ENCODE measurements around the gene SLC37A3.

The SLC37A3 gene

GRCh38 chr7:140400381-140400780, 2.1 kb upstream of the SLC37A3 start:
- DNase-seq (ENCODE audit: low spot score) = no peak

- no peak for DNase-seq (ENCODE audit: low spot score)
Measured at GRCh38 chr7:140398821-140399220, 491 bp upstream of the SLC37A3 start.

GRCh38 chr7:140393756-140394306, 4.5 kb downstream of the SLC37A3 start:
- no peak for DNase-seq (ENCODE audit: low spot score)

- no peak for DNase-seq (ENCODE audit: low spot score)
Measured at GRCh38 chr7:140391634-140392033, 6.7 kb downstream of the SLC37A3 start.

DNA sequence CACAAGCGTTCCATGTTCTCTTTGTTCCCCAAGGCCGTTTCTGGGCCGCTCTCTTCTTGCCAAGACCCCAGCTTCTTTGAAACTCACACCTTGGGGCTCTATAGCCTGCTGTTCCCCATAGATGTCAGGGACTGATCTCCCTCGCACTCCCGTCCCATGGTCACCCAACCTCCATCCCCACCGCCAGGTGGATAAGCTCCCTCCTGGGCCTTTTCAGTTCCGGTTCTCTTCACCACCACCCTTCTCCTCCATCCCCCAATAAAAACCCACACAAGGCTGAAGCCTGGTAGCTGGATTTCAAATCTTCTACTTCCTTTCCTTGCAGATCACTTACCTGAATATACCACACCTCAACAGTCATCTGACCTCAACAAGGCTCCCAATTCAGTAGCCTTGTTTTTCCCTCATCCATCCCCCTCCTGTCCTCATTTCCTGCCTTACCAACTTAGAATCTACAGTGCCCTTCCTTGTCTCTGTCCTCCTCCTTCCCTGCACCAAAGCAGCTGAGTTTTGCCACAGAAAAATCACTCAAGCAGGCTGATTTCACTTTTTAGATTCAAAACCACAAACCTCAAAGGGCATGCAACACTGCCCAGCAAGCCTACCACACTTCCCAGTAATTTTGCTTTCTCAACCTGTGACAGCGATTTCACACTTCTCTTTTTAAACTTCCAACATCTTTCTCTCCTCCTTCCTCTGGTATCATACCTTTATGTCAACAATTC, 7.7 kb downstream of the SLC37A3 start:
- DNase-seq (ENCODE audit: low spot score) = no peak

- DNase-seq (ENCODE audit: low spot score) = no peak
Measured at GRCh38 chr7:140390034-140390433, 8.3 kb downstream of the SLC37A3 start.

DNA sequence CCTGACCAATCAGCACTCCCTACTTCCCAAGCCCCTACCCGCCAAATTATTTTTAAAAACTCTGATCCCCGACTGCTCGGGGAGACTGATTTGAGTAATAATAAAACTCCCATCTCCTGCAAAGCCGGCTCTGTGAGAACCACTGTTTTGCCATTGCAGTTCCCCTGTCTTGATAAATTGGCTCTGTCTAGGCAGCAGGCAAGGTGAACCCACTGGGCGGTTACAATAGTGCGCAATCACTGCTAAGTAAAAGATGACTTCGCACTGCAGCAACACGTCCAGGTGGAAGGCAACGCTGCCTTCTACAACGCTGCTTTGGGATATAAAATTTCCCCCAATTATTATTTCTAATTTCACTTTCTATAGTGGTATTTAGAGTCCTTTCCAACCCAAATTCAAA, 8.9 kb downstream of the SLC37A3 start:
- DNase-seq (ENCODE audit: low spot score) = no peak

DNA sequence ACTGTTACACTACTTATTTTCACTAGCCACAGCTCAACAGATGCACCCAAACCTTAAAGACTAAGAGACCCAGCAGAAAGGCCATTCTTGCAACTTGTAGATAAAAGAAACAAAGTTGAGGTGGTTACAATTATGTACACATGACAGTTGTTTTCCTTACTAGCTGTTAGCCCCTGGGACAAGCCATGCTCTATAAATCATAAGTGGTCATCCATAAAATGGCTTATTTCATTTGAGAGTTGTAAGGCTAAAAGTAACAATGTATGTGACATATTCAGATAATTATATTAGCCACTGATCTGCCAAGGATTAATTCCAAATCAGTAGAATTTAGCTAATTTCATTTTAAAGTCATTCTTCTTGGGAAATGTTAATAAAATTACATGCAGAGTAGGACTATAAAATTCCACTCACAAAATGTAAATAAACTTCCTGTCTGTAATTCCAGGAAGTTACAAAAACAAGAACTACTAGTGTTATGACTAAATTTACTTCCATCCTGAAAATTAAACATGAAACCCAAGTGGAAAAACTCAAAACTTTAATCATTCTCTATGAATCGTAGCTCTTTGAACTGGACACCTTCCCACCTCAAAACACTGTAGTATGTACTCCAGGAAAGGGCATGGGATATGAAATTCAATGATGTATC, 13.3 kb downstream of the SLC37A3 start:
- DNase-seq (ENCODE audit: low spot score) = no peak

- DNase-seq (ENCODE audit: low spot score) = no peak
Measured at GRCh38 chr7:140383954-140384713, 14.2 kb downstream of the SLC37A3 start.

DNA sequence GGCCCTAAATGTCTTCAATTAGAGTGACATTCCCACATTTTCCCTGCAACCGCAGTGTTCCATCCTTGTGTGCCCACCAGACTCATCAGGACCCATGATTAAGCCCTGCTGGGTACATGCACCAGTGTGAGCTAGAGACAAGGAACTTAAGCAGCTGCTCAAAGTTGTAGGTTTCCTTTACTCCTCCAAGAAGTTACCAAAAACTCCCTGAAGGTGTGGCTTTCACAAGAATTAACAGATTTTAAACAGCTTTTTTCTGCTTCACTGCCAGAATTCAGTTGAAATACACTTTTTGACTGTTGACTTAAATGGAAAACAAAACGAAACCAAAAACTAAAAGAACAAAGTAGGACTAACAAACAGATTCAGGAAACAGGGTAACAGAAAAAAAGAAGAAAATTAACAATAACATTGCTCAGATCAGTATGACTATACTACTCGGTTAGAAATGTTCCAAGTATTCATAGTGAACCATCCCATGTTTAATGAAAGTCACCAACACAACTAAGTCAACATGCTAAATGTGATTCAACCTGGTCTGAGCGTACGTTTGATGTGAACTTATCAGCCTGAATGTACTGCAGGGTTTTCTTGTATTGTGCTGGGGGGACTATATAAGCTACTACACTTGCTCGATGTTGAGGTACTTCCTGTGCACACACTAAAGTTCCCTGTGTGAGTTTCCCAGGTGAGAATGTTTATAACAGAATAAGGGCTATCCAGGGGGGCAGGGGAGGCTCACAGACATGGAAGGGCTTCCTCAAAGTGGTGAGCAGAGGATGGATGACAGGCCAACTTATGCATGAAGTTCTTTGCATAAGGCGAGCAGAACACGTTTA, 22.2 kb downstream of the SLC37A3 start:
- no peak for DNase-seq (ENCODE audit: low spot score)

DNA sequence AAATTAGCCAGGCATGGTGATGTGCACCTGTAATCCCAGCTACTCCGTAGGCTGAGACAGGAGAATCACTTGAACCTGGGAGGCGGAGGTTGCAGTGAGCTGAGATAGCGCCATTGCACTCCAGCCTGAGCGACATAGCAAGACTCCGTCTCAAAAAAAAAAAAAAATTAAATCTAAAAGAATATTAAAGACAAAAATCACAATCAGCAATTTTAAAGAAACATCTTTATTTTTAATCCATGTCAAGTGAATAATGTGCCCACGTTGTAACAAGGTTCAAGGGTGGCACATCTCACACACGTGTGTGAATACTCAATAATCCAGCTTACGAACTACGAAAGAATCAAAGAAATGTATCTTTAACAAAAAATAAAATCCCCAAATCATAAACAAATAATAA, 23.0 kb downstream of the SLC37A3 start:
- no peak for DNase-seq (ENCODE audit: low spot score)

DNA sequence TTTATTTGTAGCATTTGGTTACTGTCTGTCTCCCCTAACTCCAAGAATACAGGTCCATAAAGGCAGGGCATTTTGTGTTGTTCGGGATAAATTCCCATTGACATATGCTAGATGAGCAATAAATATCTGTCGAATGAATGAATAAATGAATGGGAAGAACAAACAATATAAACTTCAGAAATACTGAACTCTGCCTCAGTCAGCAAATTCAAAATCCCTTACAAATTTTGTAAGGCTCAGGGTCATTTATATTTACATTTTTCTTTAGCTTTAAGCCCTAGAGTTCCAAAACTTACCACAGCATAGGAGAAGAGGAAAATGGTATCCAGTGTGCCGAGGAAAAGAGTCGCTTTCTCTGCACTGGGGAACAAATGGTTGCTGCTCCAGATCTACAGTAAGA, 29.0 kb downstream of the SLC37A3 start:
- DNase-seq (ENCODE audit: low spot score) = no peak

DNA sequence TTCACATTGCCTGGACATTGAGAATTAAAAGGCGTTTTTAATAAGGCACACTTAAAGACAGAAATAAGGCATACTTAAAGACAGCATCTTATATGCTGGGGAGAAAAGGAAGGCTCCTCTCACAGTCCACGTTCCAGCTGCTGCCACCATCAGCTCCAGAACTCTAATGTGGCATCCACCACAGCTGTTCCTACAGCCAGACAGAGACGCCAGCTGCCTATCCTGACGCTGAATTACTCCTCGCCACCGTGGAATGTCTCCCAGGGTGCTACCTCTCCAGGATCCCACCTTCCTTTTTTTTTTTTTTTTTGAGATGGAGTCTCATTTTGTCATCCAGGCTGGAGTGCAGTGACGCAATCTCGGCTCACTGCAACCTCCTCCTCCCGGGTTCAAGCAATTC, 30.8 kb downstream of the SLC37A3 start:
- DNase-seq (ENCODE audit: low spot score) = no peak

DNA sequence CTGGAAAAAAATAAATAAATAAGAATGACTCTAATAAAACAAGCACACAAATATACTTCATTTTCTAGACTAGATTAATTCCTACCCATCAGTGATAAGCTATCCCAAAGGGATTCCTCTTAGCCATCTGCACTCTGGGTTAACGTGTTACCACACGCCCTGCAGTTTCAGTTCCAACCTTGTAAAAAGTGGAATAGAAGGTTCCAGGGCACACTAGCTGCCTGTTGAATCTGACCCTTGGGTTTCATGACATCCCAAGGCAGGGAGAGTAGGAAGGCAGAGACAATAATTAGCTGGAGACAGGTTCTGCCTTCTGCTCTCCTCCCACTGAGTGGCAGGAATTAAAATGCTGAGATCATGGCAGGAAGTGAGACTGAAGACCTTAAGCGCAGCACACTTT, 33.5 kb downstream of the SLC37A3 start:
- no peak for DNase-seq (ENCODE audit: low spot score)

DNA sequence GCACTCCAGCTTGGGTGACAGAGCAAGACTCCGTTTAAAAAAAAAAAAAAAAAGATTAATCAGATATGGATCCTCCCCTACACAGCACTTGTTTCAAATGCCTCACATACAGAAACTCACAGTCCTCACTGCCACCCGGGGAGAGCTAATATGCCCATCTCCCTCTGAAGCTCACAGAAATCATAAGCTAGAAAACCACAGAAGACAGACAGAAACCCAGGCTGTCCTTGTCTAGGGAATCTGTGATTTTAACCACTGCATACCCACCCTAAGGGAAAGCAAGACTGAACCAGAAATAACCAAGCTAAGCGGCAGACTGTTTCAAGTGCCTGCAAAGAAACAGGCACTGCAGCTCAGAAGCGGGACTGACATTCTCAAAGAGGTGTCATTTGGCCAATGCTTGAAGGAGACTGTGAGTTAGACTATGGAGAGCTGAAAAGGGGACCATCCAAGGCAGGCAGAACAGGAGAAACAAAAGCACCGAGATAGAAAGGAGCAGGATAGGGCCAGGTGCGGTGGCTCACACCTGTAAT, 37.6 kb downstream of the SLC37A3 start:
- no peak for DNase-seq (ENCODE audit: low spot score)

- no peak for DNase-seq (ENCODE audit: low spot score)
Measured at GRCh38 chr7:140358412-140359051, 39.8 kb downstream of the SLC37A3 start.

DNA sequence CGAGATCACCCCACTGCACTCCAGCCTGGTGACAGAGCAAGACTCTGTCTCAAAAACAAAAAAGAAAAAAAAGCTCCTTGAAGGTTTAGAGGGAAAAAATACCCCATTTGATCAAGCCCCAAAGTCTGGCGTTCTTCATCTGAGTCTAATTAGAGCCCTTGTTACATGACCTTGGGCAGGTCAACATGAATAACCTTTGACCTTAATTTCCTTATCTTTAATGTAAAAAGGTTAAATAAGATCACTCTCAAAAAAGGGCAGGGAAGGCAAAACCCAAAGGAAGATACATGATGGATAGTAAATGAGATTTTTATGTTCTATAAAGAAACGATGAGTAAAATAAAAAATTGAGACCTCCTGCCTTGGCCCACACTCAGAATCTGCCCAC, 40.3 kb downstream of the SLC37A3 start:
- DNase-seq (ENCODE audit: low spot score) = no peak

GRCh38 chr7:140350056-140350455, 48.3 kb downstream of the SLC37A3 start:
- no peak for DNase-seq (ENCODE audit: low spot score)

DNA sequence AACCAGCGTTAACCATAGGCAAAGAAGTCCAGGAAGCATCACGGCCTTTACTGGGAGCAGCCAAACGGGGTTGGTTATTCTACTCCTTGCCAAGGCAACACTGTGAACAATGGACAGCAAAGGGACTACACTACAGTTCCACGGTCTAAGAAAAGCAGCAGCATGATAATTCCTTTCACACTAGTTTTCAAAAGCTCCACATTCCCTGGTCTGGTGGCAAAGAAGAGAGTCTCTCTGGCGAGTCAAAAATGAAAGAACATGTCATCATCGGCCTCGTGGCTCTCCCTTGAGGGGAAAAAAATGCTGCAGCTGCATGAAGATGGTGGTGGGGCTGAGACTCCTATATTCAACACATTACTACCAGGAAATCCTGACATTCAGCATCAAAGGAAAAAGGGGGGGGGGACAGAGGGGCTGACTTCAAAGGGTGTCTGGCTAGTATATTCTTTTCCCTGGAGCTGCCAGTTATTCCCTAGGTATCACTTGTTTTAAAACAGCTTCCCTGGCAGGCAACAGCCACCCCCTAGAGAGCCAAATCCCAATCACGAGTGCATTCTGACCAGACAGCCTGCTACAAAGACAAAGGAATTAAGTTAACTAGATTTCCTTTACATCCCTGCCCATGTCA, 49.1 kb downstream of the SLC37A3 start:
- no peak for DNase-seq (ENCODE audit: low spot score)

DNA sequence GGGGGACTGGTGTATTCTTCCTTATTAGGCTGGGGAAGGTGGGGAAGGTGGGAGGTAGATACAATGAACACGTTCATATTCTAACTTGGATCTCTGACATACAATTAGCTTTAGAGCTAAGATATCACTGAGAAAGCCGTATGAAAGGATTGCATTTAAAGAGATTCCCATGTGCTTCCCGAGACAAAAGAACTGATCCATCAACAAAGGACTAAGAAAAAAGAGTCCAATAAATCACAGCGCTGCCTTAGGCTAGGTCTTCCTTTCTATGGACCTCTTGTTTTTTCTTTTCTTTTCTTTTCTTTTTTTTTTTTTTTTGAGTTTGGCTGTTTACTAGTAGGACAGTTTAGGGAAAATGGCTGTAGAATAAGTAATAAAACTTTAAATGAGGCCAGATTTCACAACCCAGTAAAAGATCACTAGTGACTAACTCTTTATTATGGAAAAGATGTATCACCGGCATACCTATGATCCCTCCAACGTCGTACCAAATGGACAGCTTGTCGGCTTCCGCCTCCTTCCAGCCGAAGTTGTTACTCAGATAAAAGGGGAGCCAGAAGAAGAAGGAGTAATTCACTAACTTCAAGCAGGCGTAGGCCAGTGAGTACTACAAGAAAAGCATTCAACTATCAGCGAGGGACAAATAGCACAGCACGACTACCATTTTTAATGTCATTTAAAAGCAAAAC, 50.0 kb downstream of the SLC37A3 start:
- no peak for DNase-seq (ENCODE audit: low spot score)

All from hematopoietic multipotent progenitor cell treated with erythropoietin and hydrocortisone succinate and interleukin-3 and kit ligand, for 15 days (in vitro differentiated cells).